Lung (tissue), 12 donors: ENCODE results near the gene MTUS2. TPM values are rescaled to one million over a fixed set of nuclear protein-coding genes. Genes with fewer than 3 reads are reported as not detected.

ENCODE experiments used
- ATAC-seq: fragments of 200-7000 bp; cut with Tn5 transposase; one replicate; pipeline ENCODE4 v1.9.1; 2020; ENCODE audit warnings: moderate number of reproducible peaks; ENCODE audit not compliant: insufficient read depth, low FRiP score
- DNase-seq, 3 donors: peaks; one replicate each; pipeline ENCODE4 v3.0.0-alpha.2; 2013 to 2017
- H3K27ac ChIP-seq, 2 donors: one replicate each; pipeline ENCODE4 v1.5.1; 2013; ENCODE audit warnings: mild to moderate bottlenecking in 2 of 2, moderate library complexity in 2 of 2, control low read depth in 1 of 2, inconsistent platforms in 1 of 2, low read depth in 1 of 2, low read length in 1 of 2
- H3K27me3 ChIP-seq, 3 donors: one replicate each; pipeline ENCODE4 v1.5.1; 2013; ENCODE audit warnings: low read length in 2 of 3; ENCODE audit not compliant: control insufficient read depth in 3 of 3, insufficient read depth in 3 of 3
- H3K36me3 ChIP-seq, 4 donors: one replicate each; pipeline ENCODE4 v1.5.1; 2013; ENCODE audit warnings: low read length in 4 of 4, mild to moderate bottlenecking in 1 of 4, moderate library complexity in 1 of 4; ENCODE audit not compliant: control insufficient read depth in 4 of 4, insufficient read depth in 4 of 4
- H3K4me1 ChIP-seq, 5 donors: one replicate each; pipeline ENCODE4 v1.5.1; 2013; ENCODE audit warnings: low read length in 5 of 5, mild to moderate bottlenecking in 2 of 5, moderate library complexity in 1 of 5; ENCODE audit not compliant: control insufficient read depth in 5 of 5, insufficient read depth in 5 of 5
- H3K4me3 ChIP-seq: one replicate; pipeline ENCODE4 v1.5.1; 2013; ENCODE audit warnings: mild to moderate bottlenecking, control low read depth, moderate library complexity
- H3K9ac ChIP-seq, 2 donors: one replicate each; pipeline ENCODE4 v1.5.1; 2013; ENCODE audit warnings: low read length in 2 of 2, control low read depth in 1 of 2; ENCODE audit not compliant: insufficient read depth in 1 of 2
- H3K9me3 ChIP-seq, 4 donors: one replicate each; pipeline ENCODE4 v1.5.1; 2013; ENCODE audit warnings: low read length in 3 of 4, mild to moderate bottlenecking in 1 of 4, moderate library complexity in 1 of 4; ENCODE audit not compliant: control insufficient read depth in 4 of 4, insufficient read depth in 3 of 4
- CTCF ChIP-seq: IDR thresholded peaks from 2 replicates; pipeline ENCODE4 v1.5.1; 2012; ENCODE audit warnings: mild to moderate bottlenecking; ENCODE audit errors: control extremely low read depth, extremely low read depth
- WGBS, 2 donors: extraction: QIAGEN DNeasy Blood & Tissue Kit; methylation state at CpG; one replicate each; pipeline ENCODE4 v1.1.7; 2013; 5-methylcytosine and 5-hydroxymethylcytosine counted together
- polyA plus RNA-seq, 2 donors: library from polyadenylated mRNA; stranded (reverse); fragments of 200-250 nt; gene quantifications; one replicate each; pipeline ENCODE4 v1.2.1, GENCODE V29; 2013
- total RNA-seq, 2 donors: library from RNA; depleted of rRNA in 1 of 2; stranded (reverse); fragments of >200 nt in 1 of 2; gene quantifications; one replicate each; pipeline ENCODE4 v1.2.1, GENCODE V29; 2014 to 2021
- donor health status: control.
- donor health status: control.
- donor health status: Bipolar disorder and iron deficiency.
- donor health status: healthy.
- donor health status: DM: yes; HTN: yes; CAD: no.

Gene MTUS2
- total and polyA plus RNA-seq, 4 donors, result 0.03 to 0.54 (median 0.08) TPM

- DNase-seq (peak in 2 of 3 donors; percentile 33 to 61), ATAC-seq (peak; percentile 34)
- peaks cover 0 to 7% (median 0%) of the 10 kb centered on the region in 5 donors for H3K4me1 ChIP-seq
Observed at GRCh38 chr13:29227576-29227975, 407.4 kb downstream of the MTUS2 start.

GRCh38 chr13:29230299-29230845, 410.2 kb downstream of the MTUS2 start:
- Histone ChIP-seq H3K27ac (no peak overlapping the region), H3K4me1 (peaks cover 0 to 7% (median 0%) of the 10 kb centered on the region in 5 donors), H3K9ac (no peak overlapping the region), H3K36me3 (no peaks in the 10 kb centered on the region), H3K27me3 (no peaks in the 10 kb centered on the region), H3K9me3 (no peaks in the 10 kb centered on the region), H3K4me3 (no peak overlapping the region)
- no peak for DNase-seq
- 75 to 80% methylated on average over 3 of the region's 3 CpGs for WGBS, 2 donors
- TF ChIP-seq CTCF, result no peak
- ATAC-seq, result no peak

More at GRCh38 chr13:29227576-29227975, 407.4 kb downstream of the MTUS2 start:
- no peak overlapping the region for H3K9ac ChIP-seq
- H3K27ac ChIP-seq, result no peak overlapping the region
- H3K27me3 ChIP-seq, result no peaks in the 10 kb centered on the region
- H3K4me3 ChIP-seq, result no peak overlapping the region
- H3K36me3 ChIP-seq, result no peaks in the 10 kb centered on the region
- peaks cover 0 to 16% (median 4%) of the 10 kb centered on the region in 4 donors for H3K9me3 ChIP-seq
- TF ChIP-seq CTCF, result no peak

GRCh38 chr13:29239653-29240525, 419.8 kb downstream of the MTUS2 start:
- H3K27me3 ChIP-seq, result no peaks in the 10 kb centered on the region
- ATAC-seq (no peak), DNase-seq (no peak)
- WGBS, 2 donors, result 52 to 63% methylated on average over 3 of the region's 3 CpGs
- H3K4me1 ChIP-seq, result no peaks in the 10 kb centered on the region
- H3K9me3 ChIP-seq, result peaks cover 0 to 2% (median 0%) of the 10 kb centered on the region in 4 donors
- TF ChIP-seq CTCF, result no peak
- no peak overlapping the region for H3K9ac ChIP-seq
- no peak overlapping the region for H3K27ac ChIP-seq
- no peaks in the 10 kb centered on the region for H3K36me3 ChIP-seq
- no peak overlapping the region for H3K4me3 ChIP-seq
